ENCODE results near the gene CTIF. TPM values are rescaled to one million over a fixed set of nuclear protein-coding genes. Genes with fewer than 3 reads are reported as not detected.

Gene CTIF
- 21.1 and 26.8 TPM in 2 replicates for total RNA-seq

GRCh38 chr18:48538531-48539405, at the start of gene CTIF:
Gene CTIF, plus strand, starts transcription at chr18:48539031. Its CDS starts 80,535 bp downstream, at chr18:48619566.

Other genes with a start within 250 kb of the CTIF start
- under 0.01 TPM in 1 of 2 replicates, not detected in the other for gene ZBTB7C, start 129.6 kb upstream of the CTIF start, total RNA-seq

All from regular cardiac myocyte (primary cell).